Mucosa of descending colon (tissue), 3 donors: ENCODE measurements around the gene POLA1. TPM values are rescaled to one million over a fixed set of nuclear protein-coding genes. Genes with fewer than 3 reads are reported as not detected.

Source experiments
- ATAC-seq: fragments of 200-7000 bp; cut with Tn5 transposase; one replicate; pipeline ENCODE4 v1.9.1; 2020; ENCODE audit warnings: mild to moderate bottlenecking, moderate library complexity
- DNase-seq, 3 donors: peaks; one replicate each; pipeline ENCODE4 v3.0.0-alpha.2; 2020
- H3K36me3 ChIP-seq: fragments of 200-600 bp; one replicate; pipeline ENCODE4 v1.8.0; 2021; ENCODE audit warnings: low read depth, mild to moderate bottlenecking
- H3K4me1 ChIP-seq: fragments of 200-600 bp; one replicate; pipeline ENCODE4 v1.8.0; 2021; ENCODE audit warnings: low read depth, mild to moderate bottlenecking
- H3K4me3 ChIP-seq: fragments of 200-600 bp; one replicate; pipeline ENCODE4 v1.8.0; 2021; ENCODE audit warnings: mild to moderate bottlenecking
- H3K9me3 ChIP-seq: fragments of 200-600 bp; one replicate; pipeline ENCODE4 v1.8.0; 2021; ENCODE audit warnings: mild to moderate bottlenecking
- CTCF ChIP-seq: fragments of 200-600 bp; IDR thresholded peaks from one replicate; pipeline ENCODE4 v1.8.0; 2022; ENCODE audit warnings: antibody characterized with exemption, mild to moderate bottlenecking
- intact Hi-C, 2 donors: fragments of 100-400 bp; cut with DNase I in 1 of 2; cut with micrococcal nuclease in 1 of 2; formaldehyde crosslinking; loops; one replicate each; pipeline versions ENCODE4 v1.11.0 to v1.11.1; 2022; cut with DNase I, micrococcal nuclease
- total RNA-seq, 3 donors: library from RNA; stranded (reverse); fragmentation: NEBNext Ultra II Directional in 2 of 3; extraction: Animal tissue kit (Norgen Biotek cat#: 25700) in 2 of 3; gene quantifications; one replicate each; pipeline versions ENCODE4 v1.2.1 to v1.2.4, GENCODE V29; 2021 to 2023
- donor health status: DM: no; HTN: no; CAD: no; lungs with moderate emphysema.
- donor health status: DM: no; HTN: no; CAD: no.
- donor health status: DM: no; HTN: yes; CAD: no.

The POLA1 gene
- total RNA-seq, 3 donors from 2014 or later, result 11.5 to 14.4 (median 12.5) TPM

GRCh38 chrX:25020905-25021449 lies 327.3 kb downstream of the POLA1 start:
- peak; percentile 29 for TF ChIP-seq CTCF
- peaks cover 6% of the 10 kb centered on the region for H3K4me1 ChIP-seq
- H3K4me3 ChIP-seq, result no peak overlapping the region
- no peaks in the 10 kb centered on the region for H3K36me3 ChIP-seq
- DNase-seq (peak in 1 of 3 donors; percentile 21), ATAC-seq (peak; percentile 74)
- no peaks in the 10 kb centered on the region for H3K9me3 ChIP-seq
- intact Hi-C loops, result no loop called here

GRCh38 chrX:25022499-25023325 lies 329.0 kb downstream of the POLA1 start:
- H3K4me1 ChIP-seq, result peaks cover 6% of the 10 kb centered on the region
- no peaks in the 10 kb centered on the region for H3K36me3 ChIP-seq
- no peak overlapping the region for H3K4me3 ChIP-seq
- TF ChIP-seq CTCF, result no peak
- intact Hi-C loops, result no loop called here
- DNase-seq (no peak), ATAC-seq (no peak)
- no peaks in the 10 kb centered on the region for H3K9me3 ChIP-seq

GRCh38 chrX:25023908-25024307 lies 330.2 kb downstream of the POLA1 start:
- DNase-seq (no peak), ATAC-seq (no peak)
- H3K36me3 ChIP-seq, result no peaks in the 10 kb centered on the region
- intact Hi-C loops, result no loop called here
- no peak for TF ChIP-seq CTCF
- no peak overlapping the region for H3K4me3 ChIP-seq
- peaks cover 6% of the 10 kb centered on the region for H3K4me1 ChIP-seq
- H3K9me3 ChIP-seq, result no peaks in the 10 kb centered on the region

- Histone ChIP-seq H3K4me3 (no peak overlapping the region), H3K9me3 (no peaks in the 10 kb centered on the region), H3K36me3 (no peaks in the 10 kb centered on the region), H3K4me1 (peaks cover 4% of the 10 kb centered on the region)
- DNase-seq, result no peak
- intact Hi-C loops, result no loop called here
- no peak for ATAC-seq
- no peak for TF ChIP-seq CTCF
Observed at GRCh38 chrX:25025615-25026014, 331.9 kb downstream of the POLA1 start.

- H3K4me3 ChIP-seq, result no peak overlapping the region
- DNase-seq (no peak), ATAC-seq (no peak)
Observed at GRCh38 chrX:25026576-25026975, 332.9 kb downstream of the POLA1 start.

More at GRCh38 chrX:25026576-25026975, 332.9 kb downstream of the POLA1 start:
- no peak for TF ChIP-seq CTCF
- no peaks in the 10 kb centered on the region for H3K4me1 ChIP-seq
- no peaks in the 10 kb centered on the region for H3K9me3 ChIP-seq
- H3K36me3 ChIP-seq, result no peaks in the 10 kb centered on the region
- intact Hi-C loops, result no loop called here
